NCI-H524 treated with DMSO at 0.1 percent for 48 hours (cell line): Measurements from ENCODE around the gene CNNM1.

Experiments used
- DNase-seq: peaks from one replicate; lab custom pipeline; 2025; lab: John Stamatoyannopoulos, UW

Gene CNNM1

DNA sequence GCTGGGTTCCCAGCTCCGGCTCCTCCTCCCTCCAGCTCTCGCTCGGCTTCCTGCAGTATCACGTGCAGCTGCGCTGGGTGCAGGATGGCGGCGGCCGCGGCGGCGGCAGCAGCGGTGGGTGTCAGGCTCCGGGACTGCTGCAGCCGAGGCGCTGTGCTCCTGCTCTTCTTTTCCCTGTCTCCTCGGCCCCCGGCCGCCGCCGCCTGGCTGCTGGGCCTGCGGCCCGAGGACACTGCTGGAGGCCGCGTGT lies at the start of gene CNNM1:
Gene CNNM1, plus strand, starts transcription at position 53 of the 250 bp plus-strand sequence. Its CDS starts 32 bp downstream, at position 85.
- DNase-seq: no peak

- no peak for DNase-seq
Measured at GRCh38 chr10:99279626-99280111, 49.5 kb upstream of the CNNM1 start.

- DNase-seq: no peak
Measured at GRCh38 chr10:99280472-99280871, 48.7 kb upstream of the CNNM1 start.

DNA sequence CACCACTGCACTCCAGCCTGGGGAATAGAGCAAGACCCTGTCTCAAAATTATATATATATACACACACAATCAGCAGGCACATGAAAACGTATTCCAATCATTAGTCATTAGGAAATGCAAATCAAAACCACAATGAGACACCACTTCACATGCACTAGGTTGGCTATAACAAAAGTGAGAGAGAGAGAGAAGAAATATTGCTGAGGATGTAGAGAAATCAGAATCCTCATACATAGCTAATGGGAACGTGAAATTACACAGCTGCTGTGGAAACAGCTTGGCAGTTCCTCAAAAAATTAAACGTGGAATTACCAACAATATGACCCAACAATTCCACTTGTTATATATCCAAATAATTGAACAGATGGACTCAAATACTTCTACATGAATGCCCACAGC lies 43.3 kb upstream of the CNNM1 start:
- DNase-seq: no peak

- DNase-seq: no peak
Measured at GRCh38 chr10:99290306-99290705, 38.9 kb upstream of the CNNM1 start.

- no peak for DNase-seq
Measured at GRCh38 chr10:99292159-99292558, 37.0 kb upstream of the CNNM1 start.

- no peak for DNase-seq
Measured at GRCh38 chr10:99296605-99297004, 32.6 kb upstream of the CNNM1 start.

- no peak for DNase-seq
Measured at GRCh38 chr10:99297033-99297432, 32.1 kb upstream of the CNNM1 start.

DNA sequence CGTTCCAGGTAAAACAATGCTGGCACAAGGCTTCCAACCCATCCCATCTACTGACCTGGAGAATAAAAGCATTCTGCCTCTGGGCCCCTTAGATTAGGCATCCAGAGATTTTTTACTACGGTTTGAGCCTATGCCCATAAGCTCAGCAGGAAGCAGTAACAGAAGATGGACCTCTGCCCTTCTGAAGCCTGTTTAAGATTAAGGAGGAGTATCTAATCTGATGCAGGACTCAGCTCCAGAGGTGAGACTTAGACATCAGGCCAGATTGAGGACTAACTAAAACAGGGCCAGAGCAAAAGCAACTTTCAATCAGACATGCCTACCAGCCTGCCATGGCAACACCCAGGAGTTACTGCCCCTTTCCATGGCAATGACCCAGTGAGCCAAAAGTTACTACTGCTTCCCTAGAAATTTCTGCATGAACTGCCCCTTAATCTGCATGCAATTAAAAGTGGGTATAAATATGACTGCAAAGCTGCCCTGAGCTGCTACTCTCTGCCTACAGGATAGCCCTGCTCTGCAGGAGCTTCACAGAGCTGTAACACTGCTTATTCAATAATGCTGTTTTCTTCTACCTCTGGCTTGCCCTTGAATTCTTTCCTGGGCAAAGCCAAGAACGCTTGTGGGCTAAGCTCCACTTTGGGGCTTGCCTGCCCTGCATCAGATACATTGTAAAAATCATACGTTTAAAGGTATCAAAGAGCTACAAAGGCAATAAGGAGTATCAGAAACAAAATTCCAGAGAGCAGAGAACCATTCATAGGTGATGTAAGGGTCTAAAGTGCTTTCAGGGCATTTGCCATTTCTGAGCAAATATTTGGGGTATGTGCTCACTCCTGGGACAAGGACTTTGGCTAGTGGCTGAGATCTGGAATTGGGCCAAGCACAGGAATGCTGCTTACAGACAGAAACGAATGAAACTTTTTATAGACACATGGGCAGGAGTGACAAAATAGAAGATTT lies 25.0 kb upstream of the CNNM1 start:
- no peak for DNase-seq

DNA sequence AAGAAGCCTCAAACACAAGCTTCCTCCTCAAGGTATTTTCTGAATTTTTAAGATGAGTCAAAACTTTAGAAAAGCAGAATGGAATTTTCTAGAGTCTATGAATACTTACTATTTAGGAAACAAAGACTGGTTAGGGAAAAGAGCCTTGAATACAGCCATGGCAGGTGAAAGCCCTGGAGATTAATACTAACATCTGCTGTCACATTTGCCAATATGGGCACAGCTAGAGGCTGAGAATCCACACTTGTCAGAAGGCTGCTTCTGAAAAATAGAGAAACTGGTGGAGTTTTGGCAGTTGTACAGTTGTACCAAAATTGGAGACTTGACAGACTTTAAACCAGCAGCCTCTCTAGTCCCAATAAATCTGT lies 24.3 kb upstream of the CNNM1 start:
- DNase-seq: no peak

GRCh38 chr10:99312501-99312900 lies 16.7 kb upstream of the CNNM1 start:
- DNase-seq: no peak

GRCh38 chr10:99315853-99316252 lies 13.3 kb upstream of the CNNM1 start:
- DNase-seq: no peak

GRCh38 chr10:99316374-99316773 lies 12.8 kb upstream of the CNNM1 start:
- DNase-seq: no peak

DNA sequence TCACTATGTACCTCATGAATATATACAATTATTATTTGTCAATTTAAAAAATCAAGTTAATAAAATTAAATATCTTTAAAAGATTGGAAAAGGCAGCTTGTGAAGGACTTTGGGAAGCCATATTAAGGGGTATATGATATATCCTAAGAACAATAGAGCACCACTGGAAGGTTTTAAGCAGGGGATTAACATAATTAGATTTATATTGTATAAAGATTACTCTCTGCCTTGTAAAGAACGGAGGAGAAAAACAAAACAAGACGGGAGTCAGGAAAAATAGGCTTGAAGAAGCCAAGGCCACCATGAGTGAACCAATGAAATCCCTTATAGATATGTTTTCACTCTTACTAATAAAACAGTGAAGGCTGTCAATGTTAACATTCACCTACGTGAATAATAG lies 11.1 kb upstream of the CNNM1 start:
- no peak for DNase-seq

DNA sequence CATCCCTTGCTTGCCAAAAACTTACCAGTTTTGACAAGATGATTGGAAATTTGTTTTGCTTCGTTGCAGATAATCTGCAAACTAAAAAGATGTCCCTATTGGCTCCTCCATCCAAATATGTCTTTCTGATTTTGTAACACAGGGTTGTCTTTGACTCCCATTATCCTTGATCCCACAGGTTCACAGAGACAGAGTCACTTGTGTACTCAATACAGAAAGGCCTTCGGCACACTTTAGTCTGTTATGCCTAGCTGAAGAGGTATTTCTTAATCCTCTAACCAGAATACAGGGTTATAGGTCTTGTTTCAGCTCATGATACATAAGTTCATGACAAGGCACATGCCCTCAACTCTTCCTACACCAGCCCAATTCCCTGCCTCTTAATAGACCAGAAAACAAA lies 10.7 kb upstream of the CNNM1 start:
- DNase-seq: no peak

DNA sequence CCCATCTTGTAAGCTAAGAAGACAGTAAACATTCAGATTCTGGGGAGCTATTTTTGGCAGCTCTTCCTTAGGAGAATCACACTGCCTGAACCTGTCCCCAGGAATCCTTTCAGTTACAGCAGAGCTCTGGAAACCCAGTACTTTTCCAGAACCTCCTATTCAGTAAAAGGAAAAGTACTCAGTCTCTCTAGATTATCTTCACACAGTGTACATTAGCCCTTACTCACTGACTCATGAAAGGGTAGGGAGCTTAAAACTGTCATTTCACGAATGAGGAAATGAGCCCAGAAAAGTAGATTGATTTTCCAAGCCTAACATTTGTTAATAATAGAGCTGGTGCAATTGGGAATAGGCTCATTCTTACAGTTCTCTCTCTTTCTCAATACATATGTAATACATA lies 3.9 kb upstream of the CNNM1 start:
- no peak for DNase-seq

DNA sequence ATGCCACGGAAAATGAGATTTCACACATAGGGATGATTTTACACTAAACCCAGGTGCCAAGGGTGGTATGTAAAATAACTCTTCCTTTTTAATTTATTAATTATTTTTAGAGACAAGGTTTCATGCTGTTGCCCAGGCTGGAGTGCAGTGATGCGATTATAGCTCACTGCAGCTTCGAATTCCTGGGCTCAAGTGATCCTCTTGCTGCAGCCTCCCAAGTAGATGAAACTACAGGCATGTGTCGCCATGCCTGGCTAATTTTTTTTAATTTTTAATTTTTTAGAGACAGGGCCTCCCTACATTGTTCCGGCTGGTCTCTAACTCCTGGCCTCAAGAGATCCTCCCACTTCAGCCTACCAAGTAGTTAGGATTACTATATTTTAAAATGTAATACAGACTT lies 2.3 kb upstream of the CNNM1 start:
- DNase-seq: no peak

GRCh38 chr10:99328579-99329303 lies 415 bp upstream of the CNNM1 start:
- no peak for DNase-seq

GRCh38 chr10:99329554-99330346 lies 594 bp downstream of the CNNM1 start:
- no peak for DNase-seq

- no peak for DNase-seq
Measured at GRCh38 chr10:99330347-99330924, 1.3 kb downstream of the CNNM1 start.

GRCh38 chr10:99331207-99331803 lies 2.1 kb downstream of the CNNM1 start:
- DNase-seq: no peak

GRCh38 chr10:99337311-99337811 lies 8.2 kb downstream of the CNNM1 start:
- DNase-seq: no peak
